NT2/D1 (cell line): Measurements from ENCODE around the gene POU2F3.

Experiments used
- DNase-seq: peaks from one replicate; pipeline ENCODE4 v3.0.0-alpha.2; 2011; ENCODE audit warnings: low read depth, low spot score
- H3K27me3 ChIP-seq: 2 replicates; pipeline ENCODE4 v1.6.0; 2011; ENCODE audit warnings: mild to moderate bottlenecking; ENCODE audit not compliant: insufficient read length, insufficient read depth
- H3K36me3 ChIP-seq: 2 replicates; pipeline ENCODE4 v1.6.1; 2011; ENCODE audit warnings: mild to moderate bottlenecking, low read length, mixed read lengths; ENCODE audit not compliant: insufficient read depth, insufficient read length
- H3K4me1 ChIP-seq: 2 replicates; pipeline ENCODE4 v1.5.1; 2011; ENCODE audit not compliant: insufficient read depth, insufficient read length
- H3K4me3 ChIP-seq: 2 replicates; pipeline ENCODE4 v1.5.1; 2011; ENCODE audit warnings: low read depth; ENCODE audit not compliant: insufficient read length
- H3K9ac ChIP-seq: 2 replicates; pipeline ENCODE4 v1.6.0; 2011; ENCODE audit warnings: low read depth; ENCODE audit not compliant: insufficient read length
- H3K9me3 ChIP-seq: 2 replicates; pipeline ENCODE4 v1.5.1; 2011; ENCODE audit warnings: mild to moderate bottlenecking, low read length; ENCODE audit not compliant: insufficient read depth
- SUZ12 ChIP-seq: IDR thresholded peaks from 2 replicates; pipeline ENCODE4 v1.6.1; 2011; ENCODE audit not compliant: insufficient read length, insufficient read depth; ENCODE audit errors: extremely low read depth
- YY1 ChIP-seq: IDR thresholded peaks from 2 replicates; pipeline ENCODE4 v1.6.1; 2011; ENCODE audit not compliant: insufficient read length, insufficient read depth
- ZNF274 ChIP-seq: IDR thresholded peaks from 2 replicates; pipeline ENCODE4 v1.6.1; 2011; ENCODE audit warnings: mild to moderate bottlenecking, low read depth, low read length

The POU2F3 gene

DNA sequence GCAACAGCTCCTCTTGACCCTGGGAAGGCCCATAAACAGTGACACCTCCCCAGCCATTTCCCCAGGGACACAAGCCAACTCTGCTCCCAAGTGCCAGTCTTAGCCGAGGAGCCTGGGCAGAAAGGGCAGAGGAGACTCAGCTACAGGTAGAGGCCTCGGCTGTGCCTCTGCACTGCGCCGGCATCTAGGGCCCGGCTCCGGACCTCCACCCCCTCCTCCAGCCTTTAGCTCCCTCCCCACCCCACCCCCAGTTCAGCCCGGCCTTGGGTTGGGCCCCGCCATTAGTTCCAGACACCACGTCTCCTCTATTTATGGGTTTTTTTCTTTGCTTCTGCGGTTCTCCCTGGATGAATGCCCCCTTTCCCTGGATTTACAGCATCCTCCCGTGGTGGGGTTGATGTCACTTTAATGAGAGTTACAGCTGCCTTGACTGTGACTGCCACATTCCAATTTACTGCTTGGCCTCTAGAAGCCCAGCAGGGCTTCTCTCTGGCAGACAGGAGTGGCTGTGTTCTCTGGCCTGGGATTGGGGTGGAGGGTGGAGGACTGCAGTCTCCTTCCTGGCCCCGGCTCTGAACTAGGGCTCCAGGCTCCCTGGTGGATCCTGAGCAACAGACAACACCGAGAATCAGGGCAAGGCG, 42.6 kb upstream of the POU2F3 start:
- Histone ChIP-seq H3K36me3 (no peaks in the 10 kb centered on the region), H3K4me1 (peaks cover 18% of the 10 kb centered on the region), H3K9me3 (no peaks in the 10 kb centered on the region), H3K27me3 (peaks cover 20% of the 10 kb centered on the region), H3K4me3 (no peak overlapping the region), H3K9ac (no peak overlapping the region)
- no peak for TF ChIP-seq YY1
- no peak for TF ChIP-seq ZNF274
- TF ChIP-seq SUZ12 = no peak
- peak; percentile 30 for DNase-seq

DNA sequence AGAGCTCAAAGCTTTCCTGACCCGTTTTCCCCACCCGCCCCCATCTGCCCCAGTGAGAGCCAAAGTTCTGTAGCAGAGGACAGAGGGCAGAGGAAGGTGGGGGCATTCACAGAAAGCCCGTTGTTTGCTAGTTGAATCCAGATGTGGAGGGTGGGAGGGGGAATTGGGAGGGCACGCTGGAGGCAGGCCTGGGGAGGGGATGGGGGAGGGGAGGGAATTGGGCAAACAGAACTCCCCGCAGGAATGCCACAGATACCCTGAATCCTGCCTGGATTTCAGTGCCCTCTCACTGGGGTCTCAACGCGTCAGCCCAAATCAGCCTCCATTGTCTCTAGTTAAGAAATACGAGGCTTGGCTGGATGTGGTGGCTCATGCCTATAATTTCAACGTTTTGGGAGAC, 42.0 kb upstream of the POU2F3 start:
- Histone ChIP-seq H3K9me3 (no peaks in the 10 kb centered on the region), H3K27me3 (peaks cover 18% of the 10 kb centered on the region), H3K9ac (no peak overlapping the region), H3K4me3 (no peak overlapping the region), H3K4me1 (peaks cover 16% of the 10 kb centered on the region), H3K36me3 (no peaks in the 10 kb centered on the region)
- DNase-seq = no peak
- no peak for TF ChIP-seq SUZ12
- no peak for TF ChIP-seq ZNF274
- no peak for TF ChIP-seq YY1

DNA sequence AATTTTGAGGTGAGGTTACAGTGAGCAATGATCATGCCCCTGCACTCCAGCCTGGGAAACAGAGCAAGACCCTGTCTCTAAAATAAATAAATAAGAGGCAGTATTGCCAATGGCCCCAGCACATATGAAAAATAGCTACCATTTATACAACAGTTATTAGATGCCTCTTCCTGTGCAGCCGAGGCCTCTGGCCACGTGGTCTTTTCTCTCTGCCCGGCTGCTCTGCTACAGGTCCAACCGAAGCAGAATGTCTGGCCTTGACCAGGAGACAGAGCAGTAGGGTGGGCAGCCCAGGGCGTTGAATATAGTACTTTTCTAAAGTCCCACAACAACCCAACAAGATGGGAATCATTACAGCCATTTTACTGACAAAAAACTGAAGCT, 41.5 kb upstream of the POU2F3 start:
- H3K4me3 ChIP-seq = no peak overlapping the region
- peaks cover 14% of the 10 kb centered on the region for H3K27me3 ChIP-seq
- H3K9ac ChIP-seq = no peak overlapping the region
- H3K36me3 ChIP-seq = no peaks in the 10 kb centered on the region
- no peaks in the 10 kb centered on the region for H3K9me3 ChIP-seq
- DNase-seq = no peak
- H3K4me1 ChIP-seq = peaks cover 15% of the 10 kb centered on the region
- no peak for TF ChIP-seq SUZ12
- TF ChIP-seq ZNF274 = no peak
- TF ChIP-seq YY1 = no peak

DNA sequence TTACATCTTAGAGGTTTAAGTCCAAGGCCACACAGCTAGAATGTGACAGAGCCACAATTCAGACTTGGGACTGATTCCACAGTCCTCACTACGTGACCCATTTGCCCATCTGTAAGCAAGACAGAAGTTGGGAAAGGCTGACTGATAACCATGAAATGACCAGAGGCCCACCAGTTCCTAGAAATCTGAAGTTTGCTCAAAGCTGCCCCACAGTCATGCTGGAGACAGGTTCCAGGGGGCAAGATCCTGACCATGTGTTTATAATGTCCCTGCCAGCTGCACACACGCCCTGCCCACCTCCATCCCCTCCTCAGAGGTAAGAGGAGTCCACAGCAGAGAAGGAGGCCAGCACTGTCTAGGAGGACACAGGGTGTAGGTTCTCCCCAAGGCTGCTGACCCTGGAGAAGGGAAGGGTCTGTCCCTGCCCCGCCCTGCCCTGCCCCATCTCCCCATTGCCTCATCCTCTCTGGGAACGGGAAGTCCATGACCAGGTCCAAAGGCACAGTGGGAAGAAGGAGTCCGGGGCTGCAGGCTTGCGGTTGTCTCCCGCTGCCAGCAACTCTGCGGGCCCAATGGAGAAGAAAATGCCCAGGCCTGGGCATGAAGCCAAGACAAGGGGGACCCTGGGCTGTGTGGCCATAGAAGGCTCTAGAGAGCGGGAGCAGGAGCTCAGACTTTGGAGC, 41.0 kb upstream of the POU2F3 start:
- Histone ChIP-seq H3K36me3 (no peaks in the 10 kb centered on the region), H3K4me3 (no peak overlapping the region), H3K9me3 (no peaks in the 10 kb centered on the region), H3K4me1 (peaks cover 15% of the 10 kb centered on the region), H3K27me3 (peaks cover 11% of the 10 kb centered on the region), H3K9ac (no peak overlapping the region)
- TF ChIP-seq ZNF274 (no peak), SUZ12 (no peak), YY1 (no peak)
- no peak for DNase-seq

DNA sequence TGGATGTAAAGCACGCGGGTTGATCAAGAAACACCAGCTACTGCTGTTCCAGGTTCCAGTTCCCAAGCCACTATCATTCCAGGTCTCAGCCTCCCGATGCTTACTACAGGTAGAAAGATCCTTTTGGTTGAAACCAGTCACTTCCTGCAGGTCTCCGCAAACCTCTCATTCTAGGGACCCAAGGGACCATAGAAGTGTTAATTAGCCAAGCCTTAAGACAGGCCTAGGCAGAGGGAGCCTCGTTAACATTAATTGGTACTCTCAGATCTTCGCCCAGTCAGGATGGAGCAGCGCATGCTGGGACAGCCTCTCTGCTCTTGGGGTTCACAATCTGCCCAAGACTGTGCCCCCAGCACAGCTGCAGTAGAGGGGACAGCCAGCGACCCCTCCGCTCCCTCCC, 40.3 kb upstream of the POU2F3 start:
- H3K27me3 ChIP-seq = peaks cover 13% of the 10 kb centered on the region
- TF ChIP-seq YY1 = no peak
- no peak for TF ChIP-seq SUZ12
- TF ChIP-seq ZNF274 = no peak
- no peak overlapping the region for H3K4me3 ChIP-seq
- peaks cover 15% of the 10 kb centered on the region for H3K4me1 ChIP-seq
- no peak overlapping the region for H3K9ac ChIP-seq
- H3K36me3 ChIP-seq = no peaks in the 10 kb centered on the region
- DNase-seq = no peak
- H3K9me3 ChIP-seq = no peaks in the 10 kb centered on the region

GRCh38 chr11:120200677-120201076, 39.3 kb upstream of the POU2F3 start:
- H3K27me3 ChIP-seq = peaks cover 17% of the 10 kb centered on the region
- no peak overlapping the region for H3K4me3 ChIP-seq

DNA sequence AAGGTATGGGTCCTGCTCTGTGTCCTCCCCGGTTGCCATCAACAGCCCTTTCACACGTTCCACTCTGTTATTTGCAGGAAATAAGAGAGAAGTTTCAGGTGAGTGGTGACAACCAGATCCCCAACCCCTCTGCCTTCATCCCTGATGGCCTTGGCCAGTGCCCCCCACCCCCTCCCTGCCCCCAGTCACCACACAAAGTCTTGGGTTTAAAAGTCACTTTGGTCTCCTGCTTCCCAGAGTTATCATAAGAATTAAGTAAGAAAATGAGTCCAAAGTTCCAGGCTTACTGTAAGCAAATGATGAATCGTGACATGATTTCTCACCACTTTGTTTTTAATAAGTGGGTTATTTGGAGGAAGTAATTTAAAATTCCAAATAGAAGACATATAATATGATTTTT, 38.3 kb upstream of the POU2F3 start:
- TF ChIP-seq YY1 = no peak
- no peak for TF ChIP-seq ZNF274
- no peak for TF ChIP-seq SUZ12
- Histone ChIP-seq H3K27me3 (peaks cover 21% of the 10 kb centered on the region), H3K9ac (no peak overlapping the region), H3K9me3 (no peaks in the 10 kb centered on the region), H3K4me1 (peaks cover 8% of the 10 kb centered on the region), H3K4me3 (no peak overlapping the region), H3K36me3 (no peaks in the 10 kb centered on the region)
- no peak for DNase-seq

More at GRCh38 chr11:120200677-120201076, 39.3 kb upstream of the POU2F3 start:
- Histone ChIP-seq H3K36me3 (no peaks in the 10 kb centered on the region), H3K9ac (no peak overlapping the region), H3K4me1 (peaks cover 12% of the 10 kb centered on the region), H3K9me3 (no peaks in the 10 kb centered on the region)
- DNase-seq = no peak
- TF ChIP-seq SUZ12 = no peak
- TF ChIP-seq YY1 = no peak
- TF ChIP-seq ZNF274 = no peak
